GM12878 (cell line): ENCODE data around the gene ZNF652. TPM values are rescaled to one million over a fixed set of nuclear protein-coding genes. Genes with fewer than 3 reads are reported as not detected.
"Not testable (repeated sequence)": the region's sequence is repeated elsewhere in the genome, so short reads cannot be mapped to it uniquely, and the experiment has no call there.

Experiments used
- ATAC-seq: fragments of 200-7000 bp; cut with Tn5 transposase; 3 replicates; pipeline ENCODE4 v1.9.1; 2020; ENCODE audit warnings: mild to moderate bottlenecking, moderate library complexity
- BruUV-seq: library from RNA; stranded (reverse); fragments of 400-500 nt; replicated peaks from 2 replicates; lab custom pipeline; 2021; lab: Mats Ljungman, UMichigan
- CTCF ChIA-PET: fragments of 300-600 bp; sonication (Branson Sonifier 250); formaldehyde crosslinking; extraction: SDS; loops from one replicate; lab custom pipeline; 2021; ENCODE audit warnings: inconsistent platforms; lab: Yijun Ruan, JAX
- POLR2A ChIA-PET: fragments of 350-600 bp; formaldehyde crosslinking; extraction: SDS; loops from one replicate; lab custom pipeline; 2021; ENCODE audit warnings: inconsistent platforms; lab: Charles Lee
- RAD21 ChIA-PET: fragments of 300-600 bp; sonication (Branson Sonifier 250); formaldehyde crosslinking; loops from one replicate; lab custom pipeline; 2023; ENCODE audit warnings: antibody characterized with exemption; ENCODE audit not compliant: unreplicated experiment; lab: Charles Lee
- SMC1A ChIA-PET: fragments of 300-600 bp; sonication (Branson Sonifier 250); formaldehyde crosslinking; loops from one replicate; lab custom pipeline; 2023; ENCODE audit not compliant: unreplicated experiment, uncharacterized antibody; lab: Charles Lee
- DNase-seq: peaks from one replicate; pipeline ENCODE4 v3.0.0-alpha.2; 2011; ENCODE audit warnings: low read depth, low spot score
- FAIRE-seq: peaks from 3 replicates; lab custom pipeline; 2011; peaks lifted over from hg19 to GRCh38; lab: Jason Lieb, UNC
- H2AFZ ChIP-seq: 2 replicates; pipeline ENCODE4 v1.6.0; 2011; ENCODE audit warnings: low read depth, low read length, control low read depth; ENCODE audit not compliant: control insufficient read depth
- H3K27ac ChIP-seq: 2 replicates; pipeline ENCODE4 v1.5.1; 2011; ENCODE audit warnings: control low read depth; ENCODE audit not compliant: control insufficient read depth, insufficient read depth
- H3K27me3 ChIP-seq, 2 experiments: replicated peaks in 1 of 2; 2 replicates each; pipeline versions ENCODE4 v1.6.0 to v1.6.1; 2011; ENCODE audit warnings: low read length in 1 of 2; ENCODE audit not compliant: control insufficient read depth in 2 of 2, insufficient read depth in 2 of 2
- H3K36me3 ChIP-seq, 2 experiments: 2 replicates each; pipeline ENCODE4 v1.5.1; 2011; ENCODE audit warnings: low read length in 1 of 2; ENCODE audit not compliant: control insufficient read depth in 2 of 2, insufficient read depth in 2 of 2
- H3K4me1 ChIP-seq: 2 replicates; pipeline ENCODE4 v1.6.1; 2011; ENCODE audit warnings: mild to moderate bottlenecking, low read length, moderate library complexity, mixed read lengths; ENCODE audit not compliant: control insufficient read depth, insufficient read depth
- H3K4me2 ChIP-seq: 2 replicates; pipeline ENCODE4 v1.6.0; 2011; ENCODE audit warnings: control low read depth; ENCODE audit not compliant: control insufficient read depth, insufficient read depth
- H3K4me3 ChIP-seq: fragments of 200-600 bp; sonication (generic); 2 replicates; pipeline ENCODE4 v1.5.1; 2016
- H3K79me2 ChIP-seq: 2 replicates; pipeline ENCODE4 v1.6.0; 2011; ENCODE audit warnings: low read length; ENCODE audit not compliant: control insufficient read depth, insufficient read depth
- H3K9ac ChIP-seq: 2 replicates; pipeline ENCODE4 v1.8.0; 2011; ENCODE audit warnings: low read length, control low read depth, mixed read lengths; ENCODE audit not compliant: control insufficient read depth, insufficient read depth
- H3K9me3 ChIP-seq: replicated peaks from 3 replicates; pipeline ENCODE4 v1.5.1; 2011; ENCODE audit warnings: mild to moderate bottlenecking, low read length; ENCODE audit not compliant: control insufficient read depth, insufficient read depth
- H4K20me1 ChIP-seq: 2 replicates; pipeline ENCODE4 v1.6.0; 2011; ENCODE audit not compliant: control insufficient read depth, insufficient read depth
- CEBPB ChIP-seq, 2 experiments: fragments of 150-350 bp in 1 of 2; IDR thresholded peaks; 2 replicates each; pipeline ENCODE4 v1.6.1; 2012 to 2014; ENCODE audit warnings: low read depth in 2 of 2, low read length in 2 of 2, borderline replicate concordance in 1 of 2, inconsistent platforms in 1 of 2
- EZH2 ChIP-seq: IDR thresholded peaks from 2 replicates; pipeline ENCODE4 v1.6.1; 2012; ENCODE audit warnings: low read depth, mild to moderate bottlenecking, control low read depth, inconsistent platforms, low read length, borderline replicate concordance; ENCODE audit not compliant: control insufficient read depth
- FOS ChIP-seq: IDR thresholded peaks from 3 replicates; pipeline ENCODE4 v1.6.1; 2011; ENCODE audit warnings: borderline replicate concordance; ENCODE audit not compliant: insufficient read length; ENCODE audit errors: extremely low read depth
- LARP7 ChIP-seq: fragments of 450-650 bp; IDR thresholded peaks from 2 replicates; pipeline ENCODE4 v1.6.1; 2017; ENCODE audit warnings: mild to moderate bottlenecking
- MEF2B ChIP-seq: fragments of 450-650 bp; IDR thresholded peaks from 2 replicates; pipeline ENCODE4 v1.6.1; 2018; ENCODE audit warnings: mild to moderate bottlenecking, moderate library complexity; ENCODE audit not compliant: partially characterized antibody, poor library complexity, severe bottlenecking
- RBBP5 ChIP-seq: fragments of 200-600 bp; sonication (generic); conservative IDR thresholded peaks from 2 replicates; pipeline ENCODE4 v1.6.1; 2016
- TBL1XR1 ChIP-seq: IDR thresholded peaks from 2 replicates; pipeline ENCODE4 v1.6.1; 2012; ENCODE audit warnings: low read depth, low read length, improper control_type of control experiment
- ZNF217 ChIP-seq: fragments of 450-650 bp; IDR thresholded peaks from 2 replicates; pipeline ENCODE4 v1.6.1; 2017; ENCODE audit warnings: antibody characterized with exemption, mild to moderate bottlenecking
- WGBS: methylation state at CpG from one replicate; pipeline ENCODE4 v1.1.6; 2016; ENCODE audit warnings: low lambda C conversion rate; ENCODE audit not compliant: insufficient replicate concordance, insufficient coverage; ENCODE audit errors: missing lambda C conversion rate; 5-methylcytosine and 5-hydroxymethylcytosine counted together
- in situ Hi-C: fragments of 300-500 bp; cut with MboI; formaldehyde crosslinking; loops from 9 replicates; pipeline ENCODE4 v1.14.3; 2018; ENCODE audit warnings: mixed read lengths
- intact Hi-C: fragments of 100-400 bp; cut with micrococcal nuclease; formaldehyde crosslinking; loops from one replicate; pipeline ENCODE4 v1.14.2; 2022; ENCODE audit not compliant: unreplicated experiment
- polyA plus RNA-seq, 11 experiments: library from polyadenylated mRNA; depleted of rRNA in 4 of 11; unstranded in 6 of 11; stranded (reverse) in 5 of 11; fragments of >200 nt; fragmentation: Nextera tagmentation in 4 of 11; fragmentation: Illumina TruSeq in 1 of 11; extraction: Ambion mirVana in 4 of 11; extraction: Trizol in 1 of 11; gene quantifications; 1 replicate in 1 of 11; 2 replicates in 10 of 11; pipeline versions ENCODE4 v1.2.1 to v1.2.3, GENCODE V29; 2011 to 2016; ENCODE audit warnings: inconsistent platforms in 2 of 11, missing spikeins in 2 of 11, low read depth in 1 of 11
- total RNA-seq, 4 experiments: library from RNA; depleted of rRNA in 3 of 4; stranded (reverse); fragments of >200 nt in 3 of 4; fragmentation: Illumina TruSeq in 1 of 4; extraction: Trizol in 1 of 4; gene quantifications; 2 replicates each; pipeline versions ENCODE4 v1.2.1 to v1.2.3, GENCODE V29; 2013 to 2021
- TF ChIP-seq, protein P1 (sequence below): fragments of 450-650 bp; IDR thresholded peaks from 2 replicates; pipeline ENCODE4 v1.6.1; 2014; ENCODE audit warnings: mild to moderate bottlenecking
- TF ChIP-seq, protein P2 (sequence below): fragments of 450-650 bp; formaldehyde crosslinking; IDR thresholded peaks from 2 replicates; pipeline ENCODE4 v1.4.0; 2020; ENCODE audit warnings: mild to moderate bottlenecking, moderate library complexity

Gene ZNF652
- total and polyA plus RNA-seq, 10 of the 15 experiments (the other 5 are each of a cell fraction or from before 2014, with no cell fraction given) = 3.4 to 13.1 (median 8.7) TPM

DNA sequence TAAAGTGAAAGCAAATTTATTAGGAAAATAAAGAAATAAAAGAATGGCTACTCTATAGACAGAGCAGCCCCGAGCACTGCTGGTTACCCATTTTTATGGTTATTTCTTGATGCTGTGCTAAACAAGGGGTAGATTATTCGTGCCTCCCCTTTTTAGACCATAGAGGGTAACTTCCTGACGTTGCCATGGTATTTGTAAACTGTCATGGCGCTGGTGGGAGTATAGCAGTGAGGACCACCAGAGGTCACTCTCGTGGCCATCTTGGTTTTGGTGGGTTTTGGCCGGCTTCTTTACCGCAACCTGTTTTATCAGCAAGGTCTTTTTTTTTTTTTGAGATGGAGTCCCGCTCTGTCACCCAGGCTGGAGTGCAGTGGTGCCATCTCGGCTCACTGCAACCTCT lies 100.5 kb downstream of the ZNF652 start:
- intact Hi-C loops = not testable (repeated sequence)

DNA sequence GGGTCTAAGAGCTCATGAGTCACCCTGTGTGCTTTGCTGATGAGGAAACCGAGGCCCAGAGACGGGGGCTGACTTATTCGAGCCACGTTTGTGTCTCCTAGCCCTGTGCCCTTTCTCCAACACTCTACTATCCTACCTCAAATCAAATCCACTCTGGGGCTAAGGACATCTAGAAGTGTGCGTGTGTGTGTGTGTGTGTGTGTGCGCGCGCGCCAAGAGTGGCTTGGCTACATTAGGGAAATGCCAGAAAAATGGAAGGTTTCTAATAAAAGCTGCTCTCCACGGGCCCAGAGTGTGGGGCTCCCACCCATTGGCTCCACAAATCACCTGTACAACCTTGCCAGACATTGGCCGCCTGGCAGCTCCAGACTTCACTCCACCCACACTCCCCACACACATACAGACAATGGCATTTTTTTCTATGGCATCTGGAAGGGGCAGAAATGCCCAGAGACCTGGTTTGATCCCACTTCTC lies 101.2 kb downstream of the ZNF652 start:
- peaks cover 2% of the 10 kb centered on the region in 2 experiments; a peak in 3 of 4 replicates for H3K27me3 ChIP-seq
- in situ Hi-C loops = no loop called here
- ChIA-PET CTCF (interaction anchor here (0.5 to 1.5 kb wide), 6 partner anchors 20 to 80 kb away, joined by 3 to 5 read pairs (median 3); no protein-coding TSS in a partner anchor), RAD21 (no interaction called here), POLR2A (no interaction called here), SMC1A (no interaction called here)
- H3K4me3 ChIP-seq = peak overlapping the region; percentile 72; the same call in 1 of the 2 replicates
- peak overlapping the region; percentile 89; the same call in 1 of the 2 replicates for H3K4me2 ChIP-seq
- intact Hi-C loops = no loop called here
- no peak for ATAC-seq
- 60% methylated on average over 11 of the region's 11 CpGs for WGBS
- TF ChIP-seq, protein P1, sequence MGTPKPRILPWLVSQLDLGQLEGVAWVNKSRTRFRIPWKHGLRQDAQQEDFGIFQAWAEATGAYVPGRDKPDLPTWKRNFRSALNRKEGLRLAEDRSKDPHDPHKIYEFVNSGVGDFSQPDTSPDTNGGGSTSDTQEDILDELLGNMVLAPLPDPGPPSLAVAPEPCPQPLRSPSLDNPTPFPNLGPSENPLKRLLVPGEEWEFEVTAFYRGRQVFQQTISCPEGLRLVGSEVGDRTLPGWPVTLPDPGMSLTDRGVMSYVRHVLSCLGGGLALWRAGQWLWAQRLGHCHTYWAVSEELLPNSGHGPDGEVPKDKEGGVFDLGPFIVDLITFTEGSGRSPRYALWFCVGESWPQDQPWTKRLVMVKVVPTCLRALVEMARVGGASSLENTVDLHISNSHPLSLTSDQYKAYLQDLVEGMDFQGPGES = no peak
- TF ChIP-seq ZNF217 (no peak), RBBP5 (no peak), LARP7 (no peak), MEF2B (no peak), CEBPB (IDR thresholded peaks at IDR 0.05; ENCODE audit: borderline replicate concordance in 1 of 2, low read depth in 2 of 2, low read length in 2 of 2) (no peak), TBL1XR1 (no peak), EZH2 (no peak), FOS (no peak)
- TF ChIP-seq, protein P2, sequence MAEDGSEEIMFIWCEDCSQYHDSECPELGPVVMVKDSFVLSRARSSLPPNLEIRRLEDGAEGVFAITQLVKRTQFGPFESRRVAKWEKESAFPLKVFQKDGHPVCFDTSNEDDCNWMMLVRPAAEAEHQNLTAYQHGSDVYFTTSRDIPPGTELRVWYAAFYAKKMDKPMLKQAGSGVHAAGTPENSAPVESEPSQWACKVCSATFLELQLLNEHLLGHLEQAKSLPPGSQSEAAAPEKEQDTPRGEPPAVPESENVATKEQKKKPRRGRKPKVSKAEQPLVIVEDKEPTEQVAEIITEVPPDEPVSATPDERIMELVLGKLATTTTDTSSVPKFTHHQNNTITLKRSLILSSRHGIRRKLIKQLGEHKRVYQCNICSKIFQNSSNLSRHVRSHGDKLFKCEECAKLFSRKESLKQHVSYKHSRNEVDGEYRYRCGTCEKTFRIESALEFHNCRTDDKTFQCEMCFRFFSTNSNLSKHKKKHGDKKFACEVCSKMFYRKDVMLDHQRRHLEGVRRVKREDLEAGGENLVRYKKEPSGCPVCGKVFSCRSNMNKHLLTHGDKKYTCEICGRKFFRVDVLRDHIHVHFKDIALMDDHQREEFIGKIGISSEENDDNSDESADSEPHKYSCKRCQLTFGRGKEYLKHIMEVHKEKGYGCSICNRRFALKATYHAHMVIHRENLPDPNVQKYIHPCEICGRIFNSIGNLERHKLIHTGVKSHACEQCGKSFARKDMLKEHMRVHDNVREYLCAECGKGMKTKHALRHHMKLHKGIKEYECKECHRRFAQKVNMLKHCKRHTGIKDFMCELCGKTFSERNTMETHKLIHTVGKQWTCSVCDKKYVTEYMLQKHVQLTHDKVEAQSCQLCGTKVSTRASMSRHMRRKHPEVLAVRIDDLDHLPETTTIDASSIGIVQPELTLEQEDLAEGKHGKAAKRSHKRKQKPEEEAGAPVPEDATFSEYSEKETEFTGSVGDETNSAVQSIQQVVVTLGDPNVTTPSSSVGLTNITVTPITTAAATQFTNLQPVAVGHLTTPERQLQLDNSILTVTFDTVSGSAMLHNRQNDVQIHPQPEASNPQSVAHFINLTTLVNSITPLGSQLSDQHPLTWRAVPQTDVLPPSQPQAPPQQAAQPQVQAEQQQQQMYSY (CRISPR knock-in tag) = no peak
- H3K36me3 ChIP-seq = no peaks in the 10 kb centered on the region
- H3K27ac ChIP-seq = no peak overlapping the region
- FAIRE-seq = peak; percentile 18
- no peaks in the 10 kb centered on the region for H3K79me2 ChIP-seq
- no TSS peak for BruUV-seq
- H3K4me1 ChIP-seq = peaks cover 3% of the 10 kb centered on the region; the same call in 1 of the 2 replicates
- no peak overlapping the region for H3K9ac ChIP-seq
- DNase-seq = no peak
- peak overlapping the region; percentile 38 for H2AFZ ChIP-seq
- H4K20me1 ChIP-seq = no peaks in the 10 kb centered on the region
- H3K9me3 ChIP-seq = no peaks in the 10 kb centered on the region

More for the DNA sequence above, 100.5 kb downstream of the ZNF652 start:
- SMC1A ChIA-PET, H3K27ac ChIP-seq, BruUV-seq, H3K9me3 ChIP-seq, H4K20me1 ChIP-seq, RAD21 ChIA-PET, H3K79me2 ChIP-seq, H3K4me3 ChIP-seq, FAIRE-seq, H3K9ac ChIP-seq, in situ Hi-C loops, H2AFZ ChIP-seq, H3K4me1 ChIP-seq, DNase-seq, H3K27me3 ChIP-seq, ATAC-seq, H3K36me3 ChIP-seq, H3K4me2 ChIP-seq: not testable (repeated sequence)
- CTCF ChIA-PET = interaction anchor here (0.7 kb wide), 1 partner anchor 146 kb away, joined by 3 read pairs; no protein-coding TSS in a partner anchor
- WGBS = 90% methylated on average over 9 of the region's 9 CpGs
- POLR2A ChIA-PET = interaction anchor here (0.7 kb wide), 1 partner anchor 122 kb away, joined by 3 read pairs; no protein-coding TSS in a partner anchor
